Loucy (cell line): ENCODE data around the gene PRIMA1.

ENCODE experiments used
- H2AFZ ChIP-seq: fragments of 200-600 bp; sonication (generic); 2 replicates; pipeline ENCODE4 v1.6.0; 2016; ENCODE audit warnings: antibody characterized with exemption, mild to moderate bottlenecking, low read length, moderate library complexity
- H3F3A ChIP-seq: fragments of 200-600 bp; 2 replicates; pipeline ENCODE4 v1.6.0; 2016; ENCODE audit warnings: antibody characterized with exemption, low read depth, mild to moderate bottlenecking
- H3K27me3 ChIP-seq: fragments of 200-600 bp; sonication (generic); 2 replicates; pipeline ENCODE4 v1.6.1; 2014; ENCODE audit warnings: low read length, mild to moderate bottlenecking; ENCODE audit not compliant: insufficient read depth, poor library complexity, severe bottlenecking
- H3K36me3 ChIP-seq: fragments of 200-600 bp; sonication (generic); 2 replicates; pipeline ENCODE4 v1.6.1; 2016; ENCODE audit warnings: low read length; ENCODE audit not compliant: insufficient read depth
- H3K4me1 ChIP-seq: fragments of 200-600 bp; sonication (generic); 2 replicates; pipeline ENCODE4 v1.5.1; 2014; ENCODE audit warnings: low read length, mild to moderate bottlenecking; ENCODE audit not compliant: insufficient read depth, poor library complexity, severe bottlenecking
- H3K4me2 ChIP-seq: fragments of 200-600 bp; sonication (generic); 2 replicates; pipeline ENCODE4 v1.6.0; 2014; ENCODE audit warnings: antibody characterized with exemption, low read length, low read depth, mild to moderate bottlenecking; ENCODE audit not compliant: poor library complexity, severe bottlenecking
- H3K4me3 ChIP-seq: fragments of 200-600 bp; sonication (generic); 2 replicates; pipeline ENCODE4 v1.5.1; 2014; ENCODE audit warnings: low read length, mild to moderate bottlenecking, mixed read lengths; ENCODE audit not compliant: poor library complexity, severe bottlenecking
- H3K79me2 ChIP-seq: fragments of 200-600 bp; sonication (generic); 2 replicates; pipeline ENCODE4 v1.6.1; 2014; ENCODE audit warnings: low read length; ENCODE audit not compliant: insufficient read depth
- H3K9ac ChIP-seq: fragments of 200-600 bp; sonication (generic); 2 replicates; pipeline ENCODE4 v1.6.0; 2014; ENCODE audit warnings: mild to moderate bottlenecking, low read depth, low read length, moderate library complexity; ENCODE audit not compliant: poor library complexity, severe bottlenecking
- H3K9me2 ChIP-seq: fragments of 200-600 bp; sonication (generic); replicated peaks from 2 replicates; pipeline ENCODE4 v1.6.1; 2016; ENCODE audit warnings: low read depth, low read length, mixed read lengths
- H3K9me3 ChIP-seq: fragments of 200-600 bp; sonication (generic); 2 replicates; pipeline ENCODE4 v1.6.1; 2014; ENCODE audit warnings: mild to moderate bottlenecking, antibody characterized with exemption, low read length, low read depth; ENCODE audit not compliant: insufficient read depth
- H4K20me1 ChIP-seq: fragments of 200-600 bp; sonication (generic); 2 replicates; pipeline ENCODE4 v1.6.0; 2014; ENCODE audit warnings: antibody characterized with exemption, low read length, mild to moderate bottlenecking; ENCODE audit not compliant: insufficient read depth, poor library complexity, severe bottlenecking
- EZH2phosphoT487 ChIP-seq: fragments of 200-600 bp; IDR thresholded peaks from 2 replicates; pipeline ENCODE4 v1.6.1; 2018; ENCODE audit warnings: antibody characterized with exemption, mild to moderate bottlenecking, moderate library complexity, borderline replicate concordance
- TF ChIP-seq, protein P1 (sequence below): fragments of 200-600 bp; sonication (generic); conservative IDR thresholded peaks from 2 replicates; pipeline ENCODE4 v1.5.1; 2014; ENCODE audit warnings: mild to moderate bottlenecking, antibody characterized with exemption, low read length

Gene PRIMA1

GRCh38 chr14:93731753-93732152 is 56.5 kb downstream of the PRIMA1 start:
- no peak overlapping the region for H3K4me3 ChIP-seq
- H3K4me2 ChIP-seq = no peak overlapping the region
- TF ChIP-seq, protein P1, sequence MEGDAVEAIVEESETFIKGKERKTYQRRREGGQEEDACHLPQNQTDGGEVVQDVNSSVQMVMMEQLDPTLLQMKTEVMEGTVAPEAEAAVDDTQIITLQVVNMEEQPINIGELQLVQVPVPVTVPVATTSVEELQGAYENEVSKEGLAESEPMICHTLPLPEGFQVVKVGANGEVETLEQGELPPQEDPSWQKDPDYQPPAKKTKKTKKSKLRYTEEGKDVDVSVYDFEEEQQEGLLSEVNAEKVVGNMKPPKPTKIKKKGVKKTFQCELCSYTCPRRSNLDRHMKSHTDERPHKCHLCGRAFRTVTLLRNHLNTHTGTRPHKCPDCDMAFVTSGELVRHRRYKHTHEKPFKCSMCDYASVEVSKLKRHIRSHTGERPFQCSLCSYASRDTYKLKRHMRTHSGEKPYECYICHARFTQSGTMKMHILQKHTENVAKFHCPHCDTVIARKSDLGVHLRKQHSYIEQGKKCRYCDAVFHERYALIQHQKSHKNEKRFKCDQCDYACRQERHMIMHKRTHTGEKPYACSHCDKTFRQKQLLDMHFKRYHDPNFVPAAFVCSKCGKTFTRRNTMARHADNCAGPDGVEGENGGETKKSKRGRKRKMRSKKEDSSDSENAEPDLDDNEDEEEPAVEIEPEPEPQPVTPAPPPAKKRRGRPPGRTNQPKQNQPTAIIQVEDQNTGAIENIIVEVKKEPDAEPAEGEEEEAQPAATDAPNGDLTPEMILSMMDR = no peak
- TF ChIP-seq EZH2phosphoT487 = no peak
- no peaks in the 10 kb centered on the region for H3K9me2 ChIP-seq
- no peaks in the 10 kb centered on the region for H3K36me3 ChIP-seq
- H3K9me3 ChIP-seq = no peaks in the 10 kb centered on the region
- no peak overlapping the region for H2AFZ ChIP-seq
- H3F3A ChIP-seq = no peaks in the 10 kb centered on the region
- no peaks in the 10 kb centered on the region for H3K4me1 ChIP-seq
- H3K27me3 ChIP-seq = no peaks in the 10 kb centered on the region
- no peaks in the 10 kb centered on the region for H3K79me2 ChIP-seq
- no peaks in the 10 kb centered on the region for H4K20me1 ChIP-seq
- H3K9ac ChIP-seq = no peak overlapping the region

DNA sequence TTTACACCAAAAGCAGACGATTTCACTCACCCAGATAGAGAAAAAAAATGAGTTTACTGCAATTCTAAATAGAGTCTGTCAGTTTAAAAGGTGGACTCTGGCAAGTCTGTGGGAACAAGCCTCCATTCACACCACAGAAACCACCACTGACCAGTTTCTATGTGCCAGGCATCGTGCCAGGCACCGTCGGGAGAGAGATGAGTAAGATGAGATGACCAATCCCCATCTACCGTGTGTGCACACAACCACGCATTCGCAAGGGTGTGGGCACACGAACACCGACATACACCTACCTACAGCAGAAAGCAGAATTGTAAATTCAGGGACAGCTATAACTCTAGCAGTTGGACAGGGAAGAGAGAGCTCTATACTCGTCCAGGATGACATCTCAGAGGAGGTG is 58.3 kb downstream of the PRIMA1 start:
- Histone ChIP-seq H3K79me2 (no peaks in the 10 kb centered on the region), H4K20me1 (no peaks in the 10 kb centered on the region), H3K4me3 (no peak overlapping the region), H3K9me2 (no peaks in the 10 kb centered on the region), H3K4me1 (no peaks in the 10 kb centered on the region), H3K36me3 (no peaks in the 10 kb centered on the region), H3K4me2 (no peak overlapping the region), H3K9ac (no peak overlapping the region), H3F3A (no peaks in the 10 kb centered on the region), H3K27me3 (no peaks in the 10 kb centered on the region), H3K9me3 (no peaks in the 10 kb centered on the region), H2AFZ (no peak overlapping the region)
- TF ChIP-seq EZH2phosphoT487 = no peak
- TF ChIP-seq, protein P1 = no peak

- H2AFZ ChIP-seq = no peak overlapping the region
- H3K27me3 ChIP-seq = no peaks in the 10 kb centered on the region
Measured at GRCh38 chr14:93728651-93729016, 59.7 kb downstream of the PRIMA1 start.

More at GRCh38 chr14:93728651-93729016, 59.7 kb downstream of the PRIMA1 start:
- Histone ChIP-seq H3K9me2 (no peaks in the 10 kb centered on the region), H3K36me3 (no peaks in the 10 kb centered on the region), H3K4me3 (no peak overlapping the region), H3F3A (no peaks in the 10 kb centered on the region), H3K4me1 (no peaks in the 10 kb centered on the region), H3K9me3 (no peaks in the 10 kb centered on the region), H4K20me1 (no peaks in the 10 kb centered on the region), H3K9ac (no peak overlapping the region), H3K4me2 (no peak overlapping the region), H3K79me2 (no peaks in the 10 kb centered on the region)
- TF ChIP-seq EZH2phosphoT487 = no peak
- TF ChIP-seq, protein P1 = no peak
